ENCODE measurements around the gene CACNA1C. TPM values are rescaled to one million over a fixed set of nuclear protein-coding genes. Genes with fewer than 3 reads are reported as not detected.

CACNA1C gene
- total and polyA plus RNA-seq, 10 of the 15 experiments (the other 5 are each of a cell fraction or from before 2014, with no cell fraction given) = under 0.01 to 0.15 (median 0.09) TPM; not detected in 5

DNA sequence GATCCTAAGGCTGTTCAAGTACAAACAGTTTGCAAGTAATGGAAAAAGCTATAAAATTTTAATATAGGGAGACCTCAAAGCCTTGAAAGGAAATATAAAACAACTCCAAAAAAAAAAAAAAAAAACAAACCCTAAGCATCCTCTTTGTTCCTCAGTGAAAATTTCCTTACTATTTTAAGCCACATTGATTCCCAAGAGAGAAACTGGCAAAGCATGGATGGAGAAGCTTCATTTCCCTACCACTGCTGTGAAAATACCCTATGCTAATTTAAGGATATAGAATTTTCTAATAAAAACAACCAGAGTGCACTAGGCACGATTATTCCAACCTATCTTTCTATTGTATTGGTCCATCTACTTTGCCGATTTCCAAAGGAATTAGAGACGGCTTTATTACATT is 283.1 kb downstream of the CACNA1C start (continued):
- TF ChIP-seq BCL11A (IDR thresholded peaks at IDR 0.05; ENCODE audit: low read depth, low read length) = no peak
- TF ChIP-seq IKZF2 (IDR thresholded peaks at IDR 0.05) = no peak
- no peak for TF ChIP-seq REST (IDR thresholded peaks at IDR 0.05; ENCODE audit: low read depth, low read length)

DNA sequence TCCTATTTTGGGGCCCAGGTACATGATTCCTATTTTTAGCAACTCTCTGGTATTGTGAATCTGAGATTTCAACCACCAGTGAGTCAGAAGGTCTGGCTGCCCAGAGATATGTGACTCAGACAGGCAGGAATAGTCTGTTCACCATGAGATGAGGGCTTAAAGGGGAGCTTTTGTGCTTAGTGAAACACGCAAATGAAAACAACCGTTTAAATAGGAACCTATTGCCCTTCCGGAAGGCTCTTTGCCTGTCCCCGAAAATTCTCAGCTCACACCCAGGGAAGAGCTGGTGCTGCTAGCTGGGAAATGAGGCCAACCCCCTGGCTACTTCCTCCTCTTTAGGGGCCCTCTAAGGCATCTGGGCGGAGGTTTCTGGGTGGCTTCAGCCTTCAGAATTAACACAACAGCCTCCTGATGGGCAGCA is 283.6 kb downstream of the CACNA1C start:
- ATAC-seq (peak; percentile 99), DNase-seq (ENCODE audit: low read depth, low spot score) (peak; percentile 85), FAIRE-seq (peak; percentile 85)
- H3K9me3 ChIP-seq (replicated peaks; ENCODE audit: control insufficient read depth, insufficient read depth, low read length) = no peaks in the 10 kb centered on the region; the same call in 2 of the 3 replicates
- no peaks in the 10 kb centered on the region for H3K27me3 ChIP-seq (replicated peaks in 1 of 2; ENCODE audit: control insufficient read depth in 2 of 2, insufficient read depth in 2 of 2, low read length in 1 of 2)
- ChIA-PET RAD21 (ENCODE audit: unreplicated experiment) (no interaction called here), CTCF (no interaction called here), POLR2A (interaction anchor here (0.7 kb wide), 1 partner anchor 186 kb away, joined by 5 read pairs; no protein-coding TSS in a partner anchor), SMC1A (ENCODE audit: uncharacterized antibody, unreplicated experiment) (interaction anchor here (0.7 to 1.0 kb wide), 3 partner anchors 22 to 1025 kb away, joined by 3 to 4 read pairs (median 3); no protein-coding TSS in a partner anchor)
- H3K9ac ChIP-seq (ENCODE audit: control insufficient read depth, insufficient read depth, low read length) = peak overlapping the region; percentile 26; the same call in 1 of the 2 replicates
- no peaks in the 10 kb centered on the region for H3K79me2 ChIP-seq (ENCODE audit: control insufficient read depth, insufficient read depth, low read length)
- in situ Hi-C loops (cut with MboI) = no loop called here
- H3K27ac ChIP-seq (ENCODE audit: control insufficient read depth, insufficient read depth) = peak overlapping the region; percentile 76
- peak overlapping the region; percentile 54; the same call in 1 of the 2 replicates for H3K4me3 ChIP-seq
- H3K4me1 ChIP-seq (ENCODE audit: control insufficient read depth, insufficient read depth, low read length) = peaks cover 25% of the 10 kb centered on the region
- BruUV-seq (replicated peaks) = no TSS peak
- peak overlapping the region; percentile 13 for H2AFZ ChIP-seq (ENCODE audit: control insufficient read depth, low read depth, low read length)
- no peaks in the 10 kb centered on the region for H3K36me3 ChIP-seq (ENCODE audit: control insufficient read depth in 2 of 2, insufficient read depth in 2 of 2, low read length in 1 of 2)
- 1% methylated on average over 5 of the region's 5 CpGs for WGBS (ENCODE audit: insufficient coverage, insufficient replicate concordance, low lambda C conversion rate, missing lambda C conversion rate)
- peak overlapping the region; percentile 91 for H3K4me2 ChIP-seq (ENCODE audit: control insufficient read depth, insufficient read depth)
- H4K20me1 ChIP-seq (ENCODE audit: control insufficient read depth, insufficient read depth) = no peaks in the 10 kb centered on the region
- intact Hi-C loops (cut with micrococcal nuclease; ENCODE audit: unreplicated experiment) = no loop called here
- peak; percentile 64 to 65; a peak in 3 of 4 replicates for TF ChIP-seq IKZF2 (IDR thresholded peaks at IDR 0.05)
- no peak for TF ChIP-seq KLF5 (IDR thresholded peaks at IDR 0.05; ENCODE audit: partially characterized antibody)
- 0 out of 2 replicates have a peak, but pooled peaks have one; percentile 46 for TF ChIP-seq IRF4 (IDR thresholded peaks at IDR 0.05; ENCODE audit: low read depth, low read length)
- TF ChIP-seq MEF2A (IDR thresholded peaks at IDR 0.05; ENCODE audit: insufficient read depth, low read depth, low read length) = peak; percentile 97
- peak; percentile 90 for TF ChIP-seq RUNX3 (IDR thresholded peaks at IDR 0.05; ENCODE audit: low read length)
- TF ChIP-seq NFIC (IDR thresholded peaks at IDR 0.05; ENCODE audit: low read depth, low read length) = peak; percentile 90
- no peak for TF ChIP-seq RB1 (IDR thresholded peaks at IDR 0.05; ENCODE audit: borderline replicate concordance)
- TF ChIP-seq CHD2 (IDR thresholded peaks at IDR 0.05; ENCODE audit: borderline replicate concordance, low read depth, low read length) = no peak
- TF ChIP-seq CBX5 (IDR thresholded peaks at IDR 0.05; ENCODE audit: low read depth) = 0 out of 2 replicates have a peak, but pooled peaks have one; percentile 26
- TF ChIP-seq MEF2B (IDR thresholded peaks at IDR 0.05; ENCODE audit: partially characterized antibody, poor library complexity, severe bottlenecking) = peak; percentile 90
- TF ChIP-seq NBN (IDR thresholded peaks at IDR 0.05) = no peak
- no peak for TF ChIP-seq STAT1 (conservative IDR thresholded peaks at IDR 0.05)
- TF ChIP-seq YBX1 (IDR thresholded peaks at IDR 0.05) = no peak
- TF ChIP-seq ZSCAN29 (IDR thresholded peaks at IDR 0.05) = no peak
- TF ChIP-seq SRF (IDR thresholded peaks at IDR 0.05; ENCODE audit: low read depth in 2 of 2, low read length in 2 of 2) = peak in 1 of 2 experiments; percentile 42; a peak in 1 of 4 replicates
- peak; percentile 57; the same call in 1 of the 2 replicates for TF ChIP-seq CREB1 (IDR thresholded peaks at IDR 0.05; ENCODE audit: low read depth)
- no peak for TF ChIP-seq NR2C1 (IDR thresholded peaks at IDR 0.05)
- TF ChIP-seq BMI1 (IDR thresholded peaks at IDR 0.05; ENCODE audit: borderline replicate concordance) = no peak
- no peak for TF ChIP-seq NFXL1 (IDR thresholded peaks at IDR 0.05; ENCODE audit: borderline replicate concordance)

Measured in GM12878 (cell line).